Breast epithelium (tissue), 3 donors: ENCODE data around the gene PTPRN2.

Experiments
- CTCF ChIP-seq, 3 donors: fragments of 450-650 bp; IDR thresholded peaks; one replicate each; pipeline ENCODE4 v1.5.1; 2016 to 2017; ENCODE audit warnings: antibody characterized with exemption in 3 of 3, mild to moderate bottlenecking in 3 of 3, moderate library complexity in 3 of 3
- POLR2A ChIP-seq: fragments of 450-650 bp; IDR thresholded peaks from one replicate; pipeline ENCODE4 v1.6.1; 2016; ENCODE audit warnings: antibody characterized with exemption, mild to moderate bottlenecking, moderate library complexity
- POLR2AphosphoS5 ChIP-seq, 3 donors: sonication (generic); formaldehyde crosslinking; IDR thresholded peaks; one replicate each; pipeline ENCODE4 v1.6.1; 2017; ENCODE audit warnings: antibody characterized with exemption in 3 of 3

GRCh38 chr7:157889480-157889879, 698.1 kb downstream of the PTPRN2 start:
- TF ChIP-seq CTCF (IDR thresholded peaks at IDR 0.05) (no peak), POLR2A (no peak), POLR2AphosphoS5 (IDR thresholded peaks at IDR 0.05) (no peak)
